Smooth muscle cell (in vitro differentiated cells): ENCODE results near the gene MITF. TPM values are rescaled to one million over a fixed set of nuclear protein-coding genes. Genes with fewer than 3 reads are reported as not detected.

ENCODE experiments used
- DNase-seq: peaks from one replicate; lab custom pipeline; 2025; ENCODE audit not compliant: unreplicated experiment; lab: John Stamatoyannopoulos, UW
- H2AFZ ChIP-seq: fragments of 200-600 bp; sonication (generic); 2 replicates; pipeline ENCODE4 v1.6.0; 2016; ENCODE audit warnings: antibody characterized with exemption, low read depth, mild to moderate bottlenecking
- H3F3A ChIP-seq: fragments of 200-600 bp; sonication (generic); 2 replicates; pipeline ENCODE4 v1.6.0; 2017; ENCODE audit warnings: antibody characterized with exemption, low read depth
- H3K27ac ChIP-seq: fragments of 200-600 bp; sonication (generic); 2 replicates; pipeline ENCODE4 v1.5.1; 2016; ENCODE audit warnings: low read depth, mild to moderate bottlenecking
- H3K27me3 ChIP-seq: fragments of 200-600 bp; sonication (generic); 2 replicates; pipeline ENCODE4 v1.6.1; 2016; ENCODE audit warnings: low read depth, mild to moderate bottlenecking
- H3K36me3 ChIP-seq: fragments of 200-600 bp; sonication (generic); 2 replicates; pipeline ENCODE4 v1.5.1; 2016; ENCODE audit warnings: low read depth
- H3K4me1 ChIP-seq: fragments of 200-600 bp; sonication (generic); 2 replicates; pipeline ENCODE4 v1.5.1; 2016; ENCODE audit warnings: low read depth
- H3K4me2 ChIP-seq: fragments of 200-600 bp; sonication (generic); 2 replicates; pipeline ENCODE4 v1.6.0; 2016; ENCODE audit warnings: mild to moderate bottlenecking
- H3K4me3 ChIP-seq: fragments of 200-600 bp; sonication (generic); 2 replicates; pipeline ENCODE4 v1.5.1; 2016; ENCODE audit warnings: mild to moderate bottlenecking
- H3K79me2 ChIP-seq: fragments of 200-600 bp; sonication (generic); 2 replicates; pipeline ENCODE4 v1.6.0; 2016; ENCODE audit warnings: low read depth, mild to moderate bottlenecking
- H3K9ac ChIP-seq: fragments of 200-600 bp; sonication (generic); 2 replicates; pipeline ENCODE4 v1.6.0; 2016; ENCODE audit warnings: low read depth
- H3K9me3 ChIP-seq: fragments of 200-600 bp; sonication (generic); replicated peaks from 2 replicates; pipeline ENCODE4 v1.5.1; 2016; ENCODE audit warnings: low read depth
- H4K20me1 ChIP-seq: fragments of 200-600 bp; sonication (generic); 2 replicates; pipeline ENCODE4 v1.6.0; 2016; ENCODE audit warnings: low read depth
- CTCF ChIP-seq: fragments of 200-600 bp; sonication (generic); IDR thresholded peaks from 2 replicates; pipeline ENCODE4 v1.5.1; 2017; ENCODE audit warnings: borderline replicate concordance, mild to moderate bottlenecking, antibody characterized with exemption; ENCODE audit not compliant: insufficient read depth, poor library complexity, severe bottlenecking
- WGBS: methylation state at CpG from one replicate; pipeline ENCODE4 v1.1.7; 2016; ENCODE audit warnings: low lambda C conversion rate; 5-methylcytosine and 5-hydroxymethylcytosine counted together
- polyA plus RNA-seq: library from polyadenylated mRNA; unstranded; fragments of >200 nt; fragmentation: Nextera tagmentation; extraction: Ambion mirVana; gene quantifications from 2 replicates; pipeline ENCODE4 v1.2.1, GENCODE V29; 2016
- total RNA-seq: library from RNA; depleted of rRNA; stranded (reverse); fragments of >200 nt; gene quantifications from 2 replicates; pipeline ENCODE4 v1.2.3, GENCODE V29; 2014

MITF gene
- total and polyA plus RNA-seq, 2 experiments from 2014 or later = 2.3 to 3.1 TPM

GRCh38 chr3:69951616-69952015 is 212.4 kb downstream of the MITF start:
- no peaks in the 10 kb centered on the region for H3F3A ChIP-seq
- no peak overlapping the region for H3K4me2 ChIP-seq
- no peak overlapping the region for H3K4me3 ChIP-seq
- H3K79me2 ChIP-seq = no peaks in the 10 kb centered on the region
- DNase-seq = no peak
- H3K27me3 ChIP-seq = peaks cover 11% of the 10 kb centered on the region
- WGBS = 72% methylated on average over 3 of the region's 3 CpGs
- H2AFZ ChIP-seq = no peak overlapping the region
- H3K27ac ChIP-seq = no peak overlapping the region
- no peak overlapping the region for H3K9ac ChIP-seq
- H3K36me3 ChIP-seq = no peaks in the 10 kb centered on the region
- no peak for TF ChIP-seq CTCF
- no peaks in the 10 kb centered on the region for H3K9me3 ChIP-seq
- H4K20me1 ChIP-seq = no peaks in the 10 kb centered on the region
- H3K4me1 ChIP-seq = no peaks in the 10 kb centered on the region

DNA sequence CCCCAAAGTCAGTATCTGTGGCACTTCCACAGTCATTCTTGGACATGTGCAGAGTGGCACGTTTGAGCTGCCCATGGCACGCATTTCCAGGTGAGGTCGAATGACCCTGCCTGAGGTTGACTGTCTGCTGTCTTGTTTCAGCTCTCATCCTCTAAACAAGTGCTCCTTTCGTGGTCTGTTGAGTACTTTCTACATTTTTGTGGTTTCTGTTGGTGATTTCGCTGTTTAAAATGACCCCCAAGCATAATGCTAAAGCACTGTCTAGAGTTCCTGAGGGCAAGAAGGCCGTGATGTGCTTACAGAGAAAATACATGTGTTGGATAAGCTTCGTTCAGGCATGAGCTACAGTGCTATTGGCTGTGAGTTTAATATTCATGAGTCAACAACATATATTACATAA is 220.3 kb downstream of the MITF start:
- Histone ChIP-seq H3K27ac (no peak overlapping the region), H3K9ac (no peak overlapping the region), H2AFZ (no peak overlapping the region), H3F3A (no peaks in the 10 kb centered on the region), H4K20me1 (no peaks in the 10 kb centered on the region), H3K4me2 (no peak overlapping the region), H3K36me3 (no peaks in the 10 kb centered on the region), H3K79me2 (no peaks in the 10 kb centered on the region), H3K4me3 (no peak overlapping the region), H3K27me3 (peaks cover 11% of the 10 kb centered on the region), H3K9me3 (no peaks in the 10 kb centered on the region), H3K4me1 (no peaks in the 10 kb centered on the region)
- 62% methylated on average over 7 of the region's 7 CpGs for WGBS
- DNase-seq = no peak
- TF ChIP-seq CTCF = no peak

DNA sequence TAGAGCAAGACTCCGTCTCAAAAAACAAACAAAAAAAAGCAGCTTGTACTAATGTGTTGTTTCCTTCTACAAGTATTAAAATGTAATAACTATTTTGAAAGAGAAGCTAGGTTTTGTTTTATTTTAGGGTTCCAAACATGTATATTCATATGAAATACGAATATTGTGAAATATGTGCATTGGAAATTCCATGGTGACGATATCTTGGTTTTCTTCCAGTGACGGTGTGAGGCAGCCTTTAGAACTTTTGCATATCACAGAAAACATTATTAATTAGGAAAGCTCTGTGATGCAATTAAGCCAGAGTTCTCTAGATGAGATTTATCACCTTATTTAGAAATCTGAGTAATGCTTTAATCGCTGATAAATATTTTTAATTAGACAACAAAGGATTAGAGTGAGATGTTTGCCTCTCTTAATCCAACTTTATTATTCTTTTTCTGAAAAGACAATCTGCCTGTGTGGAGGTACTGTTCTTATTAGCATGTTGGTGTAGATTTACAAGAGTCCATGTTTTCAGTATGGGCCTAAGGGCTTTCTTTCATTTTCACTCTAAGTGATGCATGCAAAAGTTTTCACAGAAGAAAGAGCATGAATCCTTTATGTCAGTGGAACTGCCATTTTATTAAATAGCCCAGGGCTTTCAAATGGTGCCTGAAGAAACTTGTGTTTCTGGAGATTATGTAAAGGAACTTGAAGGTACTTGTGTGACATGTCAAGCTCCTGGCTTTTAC is 222.6 kb downstream of the MITF start:
- TF ChIP-seq CTCF = no peak
- no peak overlapping the region for H3K4me2 ChIP-seq
- H3K4me3 ChIP-seq = no peak overlapping the region
- no peaks in the 10 kb centered on the region for H4K20me1 ChIP-seq
- no peak overlapping the region for H3K9ac ChIP-seq
- 90% methylated on average over 5 of the region's 5 CpGs for WGBS
- no peaks in the 10 kb centered on the region for H3K36me3 ChIP-seq
- no peak overlapping the region for H3K27ac ChIP-seq
- no peaks in the 10 kb centered on the region for H3K27me3 ChIP-seq
- DNase-seq = no peak
- no peaks in the 10 kb centered on the region for H3K4me1 ChIP-seq
- no peaks in the 10 kb centered on the region for H3K79me2 ChIP-seq
- H3K9me3 ChIP-seq = no peaks in the 10 kb centered on the region
- no peaks in the 10 kb centered on the region for H3F3A ChIP-seq
- no peak overlapping the region for H2AFZ ChIP-seq

- 98% methylated on average over 3 of the region's 3 CpGs for WGBS
- no peak overlapping the region for H3K4me3 ChIP-seq
- no peak overlapping the region for H3K4me2 ChIP-seq
- H3K27ac ChIP-seq = no peak overlapping the region
- no peak overlapping the region for H2AFZ ChIP-seq
- H3K36me3 ChIP-seq = no peaks in the 10 kb centered on the region
- H3F3A ChIP-seq = no peaks in the 10 kb centered on the region
- no peak for TF ChIP-seq CTCF
- no peaks in the 10 kb centered on the region for H3K79me2 ChIP-seq
- no peak for DNase-seq
- H3K27me3 ChIP-seq = no peaks in the 10 kb centered on the region
- H3K9ac ChIP-seq = no peak overlapping the region
- H3K9me3 ChIP-seq = no peaks in the 10 kb centered on the region
- no peaks in the 10 kb centered on the region for H3K4me1 ChIP-seq
- no peaks in the 10 kb centered on the region for H4K20me1 ChIP-seq
Observed at GRCh38 chr3:69963643-69964042, 224.4 kb downstream of the MITF start.
